Fibroblast of peridontal ligament (primary cell): ENCODE measurements around the gene BPIFA1.

Experiments
- DNase-seq: peaks from one replicate; pipeline ENCODE4 v3.0.0-alpha.2; 2010; ENCODE audit errors: extremely low read depth

Gene BPIFA1

DNA sequence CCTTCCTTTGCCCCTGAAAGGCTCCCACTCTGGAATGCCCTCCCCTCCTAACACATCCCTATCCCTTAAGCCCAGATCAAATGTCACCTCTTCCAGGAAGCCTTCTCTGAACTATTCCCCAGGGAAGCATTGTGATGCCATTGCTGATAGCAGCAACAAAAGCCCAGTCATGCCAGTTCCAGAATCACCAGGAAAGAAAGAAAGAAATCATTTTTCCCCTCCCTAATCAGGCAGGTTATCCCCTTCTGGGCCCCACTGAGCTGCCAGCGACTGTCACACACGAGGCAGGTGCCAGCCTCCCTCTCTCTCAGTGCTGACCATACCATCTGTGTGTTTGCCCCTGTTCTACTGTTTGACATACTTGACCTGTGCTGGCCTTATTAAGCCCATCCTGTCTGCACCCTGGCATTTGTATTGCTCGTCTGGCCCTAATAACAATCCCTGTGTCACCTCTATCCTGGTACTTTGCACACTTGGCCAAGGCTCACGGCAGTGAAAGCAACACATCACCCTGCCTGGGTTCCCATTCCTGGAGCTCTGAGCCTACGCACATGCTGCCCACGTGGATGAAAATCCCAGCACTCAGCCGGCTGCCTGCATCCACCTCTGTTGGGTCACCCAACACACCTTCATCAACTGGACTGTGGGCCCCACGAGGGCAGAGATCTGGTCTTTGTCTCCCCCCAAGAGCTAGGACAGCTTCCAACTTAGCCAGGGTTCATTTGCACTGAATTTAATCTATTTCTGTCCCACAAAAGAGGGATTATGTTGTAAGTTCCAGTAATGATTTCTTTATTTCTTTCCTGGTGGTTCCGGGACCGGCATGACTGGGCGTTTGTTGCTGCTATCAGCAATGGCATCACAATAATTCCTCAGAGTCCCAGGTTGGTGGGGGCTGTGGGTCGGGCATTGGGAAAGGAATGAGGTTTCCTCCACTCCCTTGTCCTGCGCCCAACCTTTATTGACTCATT, 42.0 kb downstream of the BPIFA1 start:
- DNase-seq: no peak

DNA sequence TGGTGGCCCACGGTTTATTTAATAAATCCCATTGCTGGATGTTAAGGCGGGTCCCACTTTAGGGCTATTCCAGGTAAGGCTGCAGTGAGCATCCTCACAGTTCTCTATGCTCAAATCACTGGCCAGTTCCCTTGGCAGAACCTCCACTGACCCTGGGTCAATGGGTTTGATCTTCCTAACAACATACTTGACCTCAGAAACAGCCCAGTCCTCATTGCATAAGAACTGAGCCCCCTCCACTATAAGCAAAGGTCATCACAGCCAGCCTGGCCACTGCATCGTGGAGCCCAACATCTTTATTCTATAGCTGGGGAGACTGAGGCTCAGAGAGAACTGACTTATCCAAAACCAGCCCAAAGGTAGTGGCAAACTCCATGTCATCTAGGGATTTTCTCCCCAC, 42.9 kb downstream of the BPIFA1 start:
- no peak for DNase-seq

DNA sequence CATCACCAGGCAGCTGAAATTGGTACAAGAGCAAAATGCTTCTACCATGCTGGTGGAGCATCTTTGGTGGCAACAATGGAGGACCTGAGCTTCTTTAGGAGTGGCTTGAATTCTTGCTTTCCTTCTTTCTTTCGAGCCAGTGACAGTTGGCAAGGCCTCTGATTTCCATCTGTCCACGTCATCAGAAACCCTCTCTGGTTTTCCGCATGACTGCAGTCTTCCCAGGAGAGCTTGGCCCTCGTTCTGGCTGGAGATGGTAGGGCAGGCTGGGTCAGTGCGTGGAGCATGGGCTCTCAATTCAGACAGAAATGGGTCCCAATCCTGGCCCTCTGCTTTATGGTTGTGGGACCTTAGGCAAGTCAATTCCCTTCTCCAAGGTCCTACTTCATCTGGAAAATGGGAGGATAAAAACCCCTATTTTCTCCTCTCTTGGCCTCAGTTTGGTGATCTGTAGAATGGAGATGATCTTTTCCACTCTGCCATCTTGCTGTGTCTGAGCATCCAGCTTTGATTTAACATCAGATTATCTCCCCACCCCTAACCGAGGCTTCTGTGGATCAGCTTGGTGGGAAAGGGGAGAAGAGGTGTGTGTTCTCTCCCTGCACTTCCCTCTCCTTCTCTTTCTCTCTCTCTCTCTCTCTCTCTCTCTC, 43.6 kb downstream of the BPIFA1 start:
- DNase-seq: no peak

DNA sequence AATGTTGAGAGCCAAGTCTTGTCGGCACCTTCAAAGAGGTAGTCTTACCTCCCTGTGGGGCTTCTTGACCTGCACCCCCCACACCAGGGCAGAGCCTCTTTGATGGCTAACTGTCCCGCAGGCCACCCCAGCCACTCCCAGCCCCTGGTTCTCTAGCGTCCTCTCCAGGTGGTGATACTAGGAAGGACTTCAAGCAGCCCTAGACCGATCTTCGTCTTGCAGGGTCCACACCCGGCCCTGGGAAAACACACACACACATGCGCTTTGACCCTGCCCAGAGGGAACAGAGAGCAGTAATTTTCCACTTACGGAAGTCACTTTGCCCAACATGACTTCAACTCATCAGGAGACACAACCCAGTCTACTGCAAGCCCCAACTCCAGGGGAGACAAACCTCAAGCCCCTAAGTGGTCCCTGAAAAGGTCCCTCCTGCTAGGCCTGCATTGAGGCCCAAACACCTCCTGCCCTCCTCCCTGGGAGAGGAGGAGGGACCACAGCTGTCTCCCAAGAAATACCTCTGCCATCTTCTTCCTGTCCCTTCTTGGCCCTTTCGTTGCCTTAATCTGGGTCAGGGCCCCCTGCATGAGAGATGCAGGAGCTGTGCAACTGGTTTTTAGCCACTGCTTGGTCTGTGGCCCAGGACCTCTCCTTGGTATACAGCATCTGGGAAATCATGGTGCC, 44.3 kb downstream of the BPIFA1 start:
- no peak for DNase-seq

DNA sequence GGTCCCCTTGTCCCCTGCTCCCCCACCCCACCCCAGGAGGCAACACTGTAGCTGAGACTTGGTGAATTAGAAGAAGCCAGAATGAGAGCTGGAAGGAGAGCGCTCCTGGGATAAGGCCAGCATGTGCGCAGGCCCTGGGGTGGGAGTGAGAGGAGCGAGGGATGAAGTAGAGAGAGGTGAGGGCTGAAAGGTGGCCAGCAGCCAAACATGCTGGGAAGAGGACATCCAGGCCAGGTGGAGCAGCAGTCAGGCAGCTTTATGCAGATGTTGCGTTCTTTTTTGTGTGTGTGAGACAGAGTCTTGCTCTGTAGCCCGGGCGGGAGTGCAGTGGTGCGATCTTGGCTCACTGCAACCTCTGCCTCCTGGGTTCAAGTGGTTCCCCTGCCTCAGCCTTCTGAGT, 45.0 kb downstream of the BPIFA1 start:
- no peak for DNase-seq

DNA sequence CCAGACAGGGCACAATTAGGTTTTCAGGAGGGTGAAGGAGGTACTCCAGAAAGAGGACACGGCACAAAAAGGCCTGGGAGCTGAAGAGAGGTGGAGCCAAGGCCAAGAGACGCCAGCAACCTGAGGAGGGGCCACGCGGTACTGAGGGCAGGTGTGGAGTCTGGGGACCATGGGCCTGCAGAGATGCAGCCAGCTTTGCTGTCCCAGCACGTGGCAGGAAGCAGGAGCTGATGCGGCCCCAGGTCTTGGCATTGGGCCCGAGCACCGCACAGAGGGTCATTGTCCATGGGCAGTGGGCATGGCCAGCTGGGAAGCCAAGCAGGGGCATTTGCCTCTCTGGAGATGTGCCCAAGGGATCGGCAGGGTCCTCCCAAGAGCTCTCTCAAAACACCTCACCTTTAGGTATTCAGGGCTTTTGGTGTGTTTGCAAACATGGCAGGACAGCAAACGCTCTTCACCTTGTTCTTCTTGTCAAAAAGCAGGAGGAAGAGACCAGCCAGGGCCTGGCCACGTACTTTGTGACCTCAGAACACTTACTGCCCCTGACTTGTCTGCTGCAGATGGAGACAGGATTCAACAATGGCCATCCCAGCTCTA, 45.9 kb downstream of the BPIFA1 start:
- DNase-seq: no peak

DNA sequence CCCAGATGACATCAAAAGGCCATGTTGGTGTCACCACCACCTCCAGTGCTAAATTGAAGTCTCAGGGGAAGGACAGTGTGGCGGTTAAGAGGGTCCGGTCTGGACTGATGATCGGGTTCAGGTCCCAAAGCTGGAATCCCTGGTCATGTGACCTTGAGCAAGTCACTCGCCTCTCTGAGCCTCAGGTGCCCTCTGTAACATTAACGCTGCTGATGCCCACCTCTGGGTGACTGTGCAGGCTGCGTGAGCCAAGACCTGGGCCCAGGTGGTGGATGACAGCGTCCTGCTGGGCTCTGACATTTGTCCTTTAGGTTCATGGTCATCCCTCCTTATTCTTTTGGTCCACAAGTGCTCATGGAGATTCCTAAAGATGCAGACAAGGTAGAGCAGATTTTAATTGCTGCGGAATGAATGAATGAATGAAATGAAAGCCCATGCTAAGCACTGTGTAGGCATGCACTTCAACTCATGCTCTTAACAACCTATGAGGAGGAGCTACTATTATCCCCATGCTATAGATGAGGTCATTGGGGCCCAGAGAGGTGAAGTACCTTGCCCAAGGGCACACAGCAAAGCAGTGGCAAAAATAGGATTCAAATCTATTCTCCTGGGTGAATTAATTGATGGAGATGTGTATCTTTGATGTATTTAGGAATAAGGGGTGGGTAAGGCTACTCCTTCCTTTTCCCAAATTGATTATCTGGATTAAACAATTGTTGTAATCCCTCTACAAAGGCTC, 46.6 kb downstream of the BPIFA1 start:
- DNase-seq: no peak

DNA sequence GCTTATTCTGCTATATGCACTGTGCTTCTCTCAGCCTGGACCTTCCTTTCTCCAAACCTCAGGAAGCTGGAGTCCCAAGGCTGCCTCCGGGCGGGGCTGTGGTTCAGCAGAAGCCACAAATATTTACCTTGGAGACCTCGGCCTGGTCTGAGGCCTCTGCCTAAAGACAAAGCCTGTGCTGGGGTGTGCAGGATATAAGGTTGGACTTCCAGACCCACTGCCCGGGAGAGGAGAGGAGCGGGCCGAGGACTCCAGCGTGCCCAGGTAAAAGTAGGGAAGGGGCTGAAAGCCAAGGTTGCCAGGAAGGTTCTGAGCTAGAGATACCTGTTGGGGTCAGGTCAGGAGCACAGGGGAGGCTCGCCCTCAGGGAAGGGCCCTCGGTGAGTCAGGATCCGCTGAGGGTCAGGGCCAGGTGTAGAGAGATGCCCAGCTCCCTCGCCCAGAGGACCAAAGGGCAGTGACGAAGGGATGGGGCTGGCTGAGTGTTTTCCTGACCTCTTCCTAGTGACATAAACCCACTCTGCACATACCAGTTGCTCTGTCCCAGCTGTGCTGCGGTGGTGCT, 47.3 kb downstream of the BPIFA1 start, which contains the start of gene BPIFB1:
Gene BPIFB1 (plus strand): TSS at position 224 of the 565 bp plus-strand sequence. CDS start 2,860 bp downstream, outside the sequence.
- no peak for DNase-seq

DNA sequence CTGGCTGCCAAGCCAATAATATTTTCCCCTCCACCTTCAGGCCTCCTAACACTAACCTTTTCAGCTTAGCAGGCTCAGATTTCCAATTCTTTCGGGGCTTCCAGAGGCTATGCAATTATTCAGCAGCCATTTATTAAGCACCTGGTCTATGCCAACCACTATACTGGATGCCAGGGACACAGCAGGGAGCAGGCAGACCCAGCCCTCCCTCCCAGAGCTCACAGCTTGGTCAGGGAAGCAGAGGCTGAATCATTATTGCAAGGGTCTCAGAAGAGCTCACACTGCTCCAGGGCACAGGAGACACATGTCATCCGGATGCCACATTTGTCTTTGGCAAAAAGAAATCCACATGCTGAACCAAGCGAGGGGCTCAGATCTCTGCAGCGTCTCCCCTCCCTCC, 48.5 kb downstream of the BPIFA1 start:
- no peak for DNase-seq

DNA sequence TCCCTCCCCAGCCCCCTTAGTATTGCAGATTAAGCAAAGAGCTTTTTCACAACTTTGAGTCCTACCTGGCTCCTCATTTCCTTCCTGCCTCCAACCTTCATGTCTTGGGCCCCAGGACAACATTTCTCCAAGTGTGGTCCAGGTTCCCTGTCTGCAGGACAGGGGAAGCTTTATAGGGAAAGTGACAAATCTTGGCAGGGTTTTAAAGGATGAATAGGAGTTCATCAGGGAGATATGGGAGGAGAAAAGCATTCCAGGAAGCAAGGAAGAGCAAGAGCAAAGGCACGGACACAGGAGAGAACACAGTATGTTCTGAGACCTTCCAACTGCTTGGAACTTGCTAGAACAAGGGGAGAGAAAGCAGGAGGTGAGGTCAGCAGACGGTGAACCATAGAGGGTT, 49.1 kb downstream of the BPIFA1 start:
- DNase-seq: no peak

DNA sequence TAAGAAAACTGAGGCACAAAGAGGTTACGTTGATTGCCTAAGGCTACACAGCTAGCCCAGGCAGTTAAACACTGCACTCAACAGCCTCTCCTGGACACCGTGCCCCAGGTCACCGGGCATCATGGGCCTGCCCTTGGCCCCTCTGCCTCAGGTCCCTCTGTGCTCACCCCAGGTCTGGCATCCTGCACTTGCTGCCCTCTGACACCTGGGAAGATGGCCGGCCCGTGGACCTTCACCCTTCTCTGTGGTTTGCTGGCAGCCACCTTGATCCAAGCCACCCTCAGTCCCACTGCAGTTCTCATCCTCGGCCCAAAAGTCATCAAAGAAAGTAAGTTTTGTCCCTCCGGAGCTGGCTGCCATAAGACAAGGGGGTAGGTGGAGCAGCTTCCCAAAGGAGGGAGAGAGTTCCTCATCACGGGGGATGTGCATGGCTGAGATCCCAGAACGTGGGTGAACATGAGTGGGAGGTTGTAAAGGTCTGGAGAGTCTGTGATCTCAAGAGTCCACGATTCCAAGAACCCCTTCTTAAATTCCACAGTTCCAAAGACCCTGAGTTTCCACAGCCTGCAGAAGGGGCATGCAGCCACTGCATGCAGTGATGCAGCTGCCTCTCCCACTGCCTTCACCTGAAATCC, 50.2 kb downstream of the BPIFA1 start:
- DNase-seq: no peak

DNA sequence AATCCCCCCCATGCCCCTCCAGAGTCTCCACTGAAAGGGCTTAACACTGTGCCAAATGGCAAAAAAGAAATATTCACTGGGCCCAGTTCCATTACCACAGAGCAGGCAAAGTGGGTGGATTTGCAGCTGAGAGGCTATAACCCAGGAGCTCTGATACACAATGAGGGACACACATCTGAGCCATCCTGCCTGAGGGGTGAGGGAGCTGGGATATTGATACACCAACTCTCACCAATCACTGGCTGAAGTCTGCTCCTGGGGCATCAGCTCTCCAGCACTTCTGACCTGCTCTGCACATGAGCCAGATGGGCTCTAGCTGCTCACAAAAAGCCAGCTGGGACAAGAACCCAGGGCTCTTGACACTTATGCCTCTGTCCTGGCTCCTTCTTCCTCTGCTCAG, 52.1 kb downstream of the BPIFA1 start:
- no peak for DNase-seq

DNA sequence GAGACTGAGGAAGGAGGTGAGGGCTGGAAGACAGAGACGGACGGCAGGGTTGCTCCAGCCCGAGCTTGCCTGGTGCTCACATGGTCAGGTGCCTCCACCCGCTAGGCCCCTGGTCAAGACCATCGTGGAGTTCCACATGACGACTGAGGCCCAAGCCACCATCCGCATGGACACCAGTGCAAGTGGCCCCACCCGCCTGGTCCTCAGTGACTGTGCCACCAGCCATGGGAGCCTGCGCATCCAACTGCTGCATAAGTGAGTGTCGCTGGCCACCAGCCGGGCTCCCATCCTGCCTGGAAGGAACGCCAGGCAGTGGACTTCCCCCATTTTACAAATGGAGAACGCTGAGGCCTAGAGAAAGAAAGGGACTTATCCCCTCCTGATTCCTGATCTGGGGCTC, 55.1 kb downstream of the BPIFA1 start:
- DNase-seq: no peak

DNA sequence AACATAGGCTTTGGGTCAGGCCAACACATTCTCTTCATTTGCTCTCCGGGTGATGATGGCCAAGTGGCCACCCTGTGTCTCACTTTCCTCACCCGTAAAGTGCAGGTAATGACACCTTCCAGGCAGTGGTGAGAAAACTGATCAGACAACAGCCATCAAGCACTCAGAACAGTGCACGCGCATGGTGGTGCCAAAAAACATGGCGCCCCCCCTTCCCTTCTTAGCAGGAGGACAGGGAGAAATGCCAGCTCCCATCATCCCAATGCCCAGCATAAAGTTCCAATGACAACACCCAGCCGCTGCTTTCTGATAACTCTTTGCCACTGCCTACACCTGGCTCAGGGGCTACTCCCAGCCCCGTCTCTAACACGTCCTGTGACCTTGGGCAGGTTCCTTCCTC, 55.6 kb downstream of the BPIFA1 start:
- no peak for DNase-seq

DNA sequence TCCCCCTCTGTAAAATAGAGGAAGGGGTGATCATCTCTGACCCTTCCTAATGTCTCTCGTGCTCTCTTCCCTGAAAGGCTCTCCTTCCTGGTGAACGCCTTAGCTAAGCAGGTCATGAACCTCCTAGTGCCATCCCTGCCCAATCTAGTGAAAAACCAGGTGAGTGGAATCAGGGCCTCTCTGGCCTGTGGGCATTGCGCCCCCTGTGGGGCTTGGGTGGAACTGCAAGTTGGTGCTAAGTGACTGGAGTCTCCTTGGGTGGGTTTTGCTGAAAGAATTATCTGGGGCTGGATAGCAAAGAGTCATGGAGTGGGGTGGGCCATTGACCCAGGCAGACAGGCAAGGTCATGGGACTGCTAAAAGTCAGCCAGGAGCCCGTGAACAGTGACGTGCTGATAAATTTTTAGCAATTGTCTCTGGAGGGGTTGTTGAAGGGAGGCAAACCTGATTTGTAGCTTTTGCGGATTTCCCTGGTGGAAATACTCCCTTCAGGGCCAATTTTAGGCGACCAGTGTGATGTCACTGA, 56.1 kb downstream of the BPIFA1 start:
- no peak for DNase-seq
